GM06990 (cell line): ENCODE data around the gene GIT1.
A peak's percentile ranks its signal among the peaks of the same experiment; 100 is the strongest.

Experiments
- DNase-seq: peaks from one replicate; pipeline ENCODE4 v3.0.0-alpha.2; 2011; ENCODE audit not compliant: insufficient read length; ENCODE audit errors: extremely low read depth
- H3K27me3 ChIP-seq: replicated peaks from 2 replicates; pipeline ENCODE4 v1.6.0; 2011; ENCODE audit warnings: low read length; ENCODE audit not compliant: control insufficient read depth, insufficient read depth
- H3K36me3 ChIP-seq: 2 replicates; pipeline ENCODE4 v1.5.1; 2011; ENCODE audit warnings: low read length; ENCODE audit not compliant: control insufficient read depth, insufficient read depth
- H3K4me3 ChIP-seq: replicated peaks from 2 replicates; pipeline ENCODE4 v1.5.1; 2011; ENCODE audit warnings: low read depth, mild to moderate bottlenecking, control low read depth, low read length
- CTCF ChIP-seq: IDR thresholded peaks from 2 replicates; pipeline ENCODE4 v1.5.1; 2011; ENCODE audit warnings: low read length, control low read depth, mild to moderate bottlenecking, inconsistent platforms; ENCODE audit not compliant: insufficient read depth, poor library complexity, severe bottlenecking

GIT1 gene

GRCh38 chr17:29593591-29594518 lies 4.4 kb upstream of the GIT1 start:
- H3K27me3 ChIP-seq, result no peaks in the 10 kb centered on the region
- H3K4me3 ChIP-seq, result peak overlapping the region; percentile 61
- no peak for DNase-seq
- H3K36me3 ChIP-seq, result no peaks in the 10 kb centered on the region
- TF ChIP-seq CTCF, result peak; percentile 41

- no peak for DNase-seq
- peak within 1 kb of the TSS; percentile 61 for H3K4me3 ChIP-seq
- peak; percentile 4 for TF ChIP-seq CTCF
- no peaks in the 10 kb centered on the region for H3K36me3 ChIP-seq
- no peaks in the 10 kb centered on the region for H3K27me3 ChIP-seq
These were observed 3.6 kb upstream of the GIT1 start, which contains the start of gene ANKRD13B for GRCh38 chr17:29592850-29593551. TSS of gene ANKRD13B (plus strand) at chr17:29593132. CDS start at chr17:29593622, 490 bp downstream.

- Histone ChIP-seq H3K27me3 (no peaks in the 10 kb centered on the region), H3K36me3 (no peaks in the 10 kb centered on the region), H3K4me3 (no peak overlapping the region)
- peak; percentile 81 for DNase-seq
- peak; percentile 99 for TF ChIP-seq CTCF
These were observed 2.5 kb upstream of the GIT1 start for GRCh38 chr17:29591737-29592608.

- peak; percentile 67 for DNase-seq
- H3K27me3 ChIP-seq, result no peaks in the 10 kb centered on the region
- H3K36me3 ChIP-seq, result no peaks in the 10 kb centered on the region
- TF ChIP-seq CTCF, result no peak
- peak overlapping the region; percentile 16 for H3K4me3 ChIP-seq
These were observed 1.8 kb upstream of the GIT1 start for GRCh38 chr17:29591146-29591736.
